SK-MEL-5 (cell line): ENCODE data around the gene XYLT1. TPM values are rescaled to one million over a fixed set of nuclear protein-coding genes. Genes with fewer than 3 reads are reported as not detected.

ENCODE experiments used
- DNase-seq: peaks from one replicate; pipeline ENCODE4 v3.0.0-alpha.2; 2016; ENCODE audit warnings: low read depth, low spot score
- in situ Hi-C: cut with HindIII; loops from 2 replicates; pipeline ENCODE4 v1.10.0; 2016; ENCODE audit warnings: low sequenced_read_pairs, high pct_unique_total_duplicates, low pct_unique_long_range_greater_than_20kb
- total RNA-seq: library from RNA; depleted of rRNA; stranded (reverse); fragments of >200 nt; shearing (Covaris generic); gene quantifications from 2 replicates; pipeline ENCODE4 v1.2.3, GENCODE V29; 2014

The XYLT1 gene
- total RNA-seq, 1 experiment from 2014 or later: 21.1 TPM

GRCh38 chr16:17362946-17363345 lies 107.8 kb downstream of the XYLT1 start:
- no peak for DNase-seq
- in situ Hi-C loops: no loop called here

GRCh38 chr16:17362183-17362582 lies 108.6 kb downstream of the XYLT1 start:
- in situ Hi-C loops: no loop called here
- no peak for DNase-seq

GRCh38 chr16:17360693-17361122 lies 110.1 kb downstream of the XYLT1 start:
- in situ Hi-C loops: no loop called here
- DNase-seq: no peak

- DNase-seq: peak; percentile 38
- in situ Hi-C loops: no loop called here
Observed at GRCh38 chr16:17359788-17360390, 110.9 kb downstream of the XYLT1 start.

GRCh38 chr16:17358846-17359245 lies 111.9 kb downstream of the XYLT1 start:
- in situ Hi-C loops: no loop called here
- peak; percentile 96 for DNase-seq

GRCh38 chr16:17358355-17358754 lies 112.4 kb downstream of the XYLT1 start:
- no peak for DNase-seq
- in situ Hi-C loops: no loop called here

GRCh38 chr16:17357307-17358062 lies 113.3 kb downstream of the XYLT1 start:
- in situ Hi-C loops: no loop called here
- DNase-seq: no peak

GRCh38 chr16:17356243-17356933 lies 114.4 kb downstream of the XYLT1 start:
- DNase-seq: no peak
- in situ Hi-C loops: no loop called here

GRCh38 chr16:17354685-17355084 lies 116.1 kb downstream of the XYLT1 start:
- DNase-seq: no peak
- in situ Hi-C loops: no loop called here

GRCh38 chr16:17354141-17354601 lies 116.6 kb downstream of the XYLT1 start:
- no peak for DNase-seq
- in situ Hi-C loops: no loop called here

GRCh38 chr16:17353561-17353960 lies 117.2 kb downstream of the XYLT1 start:
- in situ Hi-C loops: no loop called here
- DNase-seq: no peak

GRCh38 chr16:17351441-17352035 lies 119.2 kb downstream of the XYLT1 start:
- DNase-seq: no peak
- in situ Hi-C loops: no loop called here

GRCh38 chr16:17350207-17350606 lies 120.6 kb downstream of the XYLT1 start:
- in situ Hi-C loops: no loop called here

GRCh38 chr16:17348826-17349225 lies 121.9 kb downstream of the XYLT1 start:
- in situ Hi-C loops: no loop called here
- no peak for DNase-seq

More at GRCh38 chr16:17350207-17350606, 120.6 kb downstream of the XYLT1 start:
- DNase-seq: no peak

GRCh38 chr16:17348042-17348783 lies 122.5 kb downstream of the XYLT1 start:
- no peak for DNase-seq
- in situ Hi-C loops: no loop called here

GRCh38 chr16:17347624-17348023 lies 123.1 kb downstream of the XYLT1 start:
- in situ Hi-C loops: no loop called here

More at GRCh38 chr16:17347624-17348023, 123.1 kb downstream of the XYLT1 start:
- DNase-seq: peak; percentile 46
